GM21529 (cell line): ENCODE results near the gene DEK.

ENCODE experiments used
- ATAC-seq: cut with Tn5 transposase; IDR thresholded peaks from one replicate; pipeline ENCODE4 v1.9.1; 2021; ENCODE audit not compliant: unreplicated experiment

The DEK gene

DNA sequence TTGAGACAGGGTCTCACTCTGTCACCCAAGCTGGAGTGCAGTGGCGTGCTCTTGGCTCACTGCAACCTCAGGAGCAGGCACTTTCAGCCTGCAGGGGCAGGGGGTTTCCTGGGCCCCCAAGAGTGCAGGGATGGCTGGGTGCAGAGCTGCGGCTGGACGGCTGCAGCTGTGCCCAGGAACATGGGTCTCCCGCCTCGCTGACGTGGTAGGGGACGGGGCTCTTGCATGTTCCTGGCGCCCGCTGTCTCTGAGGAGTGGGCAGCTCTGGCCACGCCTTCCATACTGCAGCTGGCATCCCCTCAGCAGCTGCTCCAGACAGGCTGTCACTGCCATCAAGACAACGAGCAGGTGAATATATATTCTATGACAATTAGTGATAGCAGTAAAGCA is 2.2 kb upstream of the DEK start:
- ATAC-seq = no peak

DNA sequence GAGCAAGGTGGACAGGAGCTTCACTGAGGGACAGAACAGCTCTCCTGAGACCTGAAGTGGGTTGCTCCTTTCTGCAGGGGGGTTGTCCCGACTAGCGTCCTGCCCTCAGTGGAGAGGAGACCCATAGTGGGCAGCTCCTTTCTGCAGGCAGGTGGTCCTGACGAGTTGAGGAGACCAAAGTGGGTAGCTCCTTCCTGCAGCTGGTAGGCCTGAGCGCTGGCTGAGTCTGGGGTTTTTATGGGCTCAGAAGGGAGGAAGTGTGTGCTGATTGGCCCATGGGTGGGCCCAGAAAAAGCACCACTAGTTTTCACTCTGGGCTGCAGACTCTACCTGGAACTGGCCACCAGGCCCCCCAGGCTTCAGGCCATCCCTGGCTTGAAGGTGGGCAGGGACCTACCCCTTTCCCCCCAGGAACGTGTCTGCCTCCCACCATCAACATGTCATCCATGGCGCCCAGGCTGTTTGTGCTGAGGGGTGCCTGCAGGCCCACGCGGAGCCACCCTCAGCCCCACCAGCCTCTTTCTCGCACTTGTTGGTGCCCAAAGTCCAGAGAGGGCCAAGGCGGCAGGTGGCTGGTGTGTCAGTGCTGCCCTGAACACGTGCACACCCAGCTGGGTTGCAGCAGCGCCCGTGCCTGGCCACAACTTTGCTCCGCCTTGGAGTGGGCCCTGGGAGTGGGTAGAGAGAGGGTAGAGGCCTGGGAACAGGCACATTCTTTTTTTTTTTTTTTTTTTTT is 1.6 kb upstream of the DEK start:
- ATAC-seq = no peak

DNA sequence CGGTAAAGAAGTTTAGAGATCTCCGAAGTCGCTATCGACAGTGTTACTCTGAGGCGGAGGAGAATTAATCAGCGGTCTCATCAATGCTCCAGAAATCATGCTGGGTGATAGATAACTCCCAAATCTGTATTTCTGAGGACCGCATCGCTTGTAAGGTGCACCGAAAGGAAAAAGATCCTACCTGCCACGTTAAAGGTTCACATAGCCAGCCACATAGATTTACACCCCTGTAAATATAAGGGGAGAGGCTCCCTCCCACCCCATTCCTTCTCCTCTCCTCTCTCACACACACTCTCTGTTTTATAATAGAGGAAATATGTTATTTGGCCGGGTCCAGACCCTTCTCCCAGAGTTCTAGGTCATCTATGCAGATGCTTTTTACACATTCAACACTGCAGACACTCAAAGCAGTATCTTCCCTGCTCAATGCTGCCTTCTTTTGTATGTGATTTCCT is 620 bp upstream of the DEK start:
- ATAC-seq = no peak

DNA sequence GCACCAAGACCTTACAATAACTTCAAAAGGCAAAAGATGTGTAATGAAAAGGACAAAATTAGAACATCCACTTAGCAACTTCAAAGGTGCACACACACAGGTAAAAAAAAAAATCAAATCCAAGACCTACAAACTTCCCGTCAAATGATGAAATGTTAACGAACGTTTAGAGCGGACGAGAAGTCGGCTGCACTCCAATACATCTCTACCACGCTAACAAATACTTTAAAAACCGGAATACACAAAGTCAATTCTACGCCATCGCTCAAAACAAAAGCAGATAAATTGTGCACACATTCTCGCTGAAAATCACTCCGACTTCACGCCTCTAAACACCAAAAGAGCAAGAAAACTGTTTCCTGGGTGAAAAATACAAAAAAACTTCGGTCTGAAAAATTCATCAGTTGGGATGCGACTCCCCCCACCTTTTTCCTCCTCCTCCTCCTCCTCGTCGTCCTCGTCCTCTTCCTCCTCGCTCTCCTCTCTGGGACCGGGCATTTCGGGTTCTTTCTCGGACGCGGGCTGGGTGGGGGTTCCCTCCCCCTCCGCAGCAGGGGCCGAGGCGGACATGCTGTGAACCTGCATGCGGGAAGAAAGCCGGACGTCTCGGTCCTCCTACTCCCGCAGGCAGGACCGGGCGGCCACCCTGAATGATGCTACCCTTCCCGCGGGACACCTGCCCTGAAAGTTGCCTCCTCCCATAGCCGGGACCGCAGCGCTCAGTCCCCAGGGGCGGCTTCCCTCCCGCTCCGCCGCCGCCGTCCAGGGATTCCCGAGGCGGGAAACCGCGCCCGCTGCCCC is 712 bp downstream of the DEK start:
- ATAC-seq = peak; percentile 2

DNA sequence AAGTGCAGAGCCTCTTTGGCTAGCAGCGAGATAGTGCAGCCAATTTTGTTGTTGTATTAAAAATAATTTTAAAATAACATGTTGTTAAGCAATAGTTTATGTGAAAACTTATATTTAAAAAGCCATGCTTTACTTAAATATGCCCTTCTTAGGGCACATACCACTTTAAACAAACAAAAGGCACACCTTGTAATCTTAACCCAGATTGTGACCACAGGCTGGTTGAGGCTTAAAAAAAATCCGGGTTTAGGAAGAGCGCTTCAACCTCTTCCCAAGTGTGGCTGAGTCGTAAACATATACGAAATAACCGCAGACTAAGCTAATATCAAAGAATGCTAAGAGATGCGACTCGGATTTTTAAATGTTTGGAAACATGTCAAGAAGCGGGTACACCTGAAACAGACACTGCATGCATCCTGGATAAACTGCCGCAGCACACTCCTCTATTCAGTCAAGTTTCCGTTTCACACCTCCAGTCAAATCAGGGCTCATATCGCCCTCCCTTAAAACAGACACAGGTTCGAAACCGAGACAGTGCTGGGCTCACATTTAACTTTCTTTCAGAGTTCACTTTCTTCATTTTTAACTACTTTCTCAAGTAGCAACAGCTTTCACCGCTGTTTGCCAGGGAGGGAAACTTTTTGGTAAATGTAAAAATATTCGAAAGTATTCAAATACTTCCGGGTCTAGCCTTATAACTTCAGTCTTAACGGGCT is 1.5 kb downstream of the DEK start:
- peak; percentile 58 for ATAC-seq

DNA sequence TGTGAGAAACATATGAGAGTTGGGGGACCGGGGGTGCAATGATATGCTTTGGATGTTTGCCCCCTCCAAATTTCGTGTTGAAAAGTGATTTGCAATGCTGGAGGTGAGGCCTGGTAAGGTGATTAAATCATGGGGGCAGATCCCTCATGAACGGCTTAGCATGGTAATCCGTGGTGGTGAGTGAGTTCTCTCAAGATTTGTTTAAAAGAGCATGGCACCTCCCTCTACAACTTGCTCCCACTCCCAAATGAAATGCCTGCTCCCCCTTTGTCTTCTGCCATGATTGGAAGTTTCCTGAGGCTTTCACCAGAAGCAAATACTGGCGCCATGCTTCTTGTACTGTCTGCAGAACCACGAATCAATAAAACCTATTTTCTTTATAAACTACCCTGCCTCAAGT is 2.5 kb downstream of the DEK start:
- ATAC-seq = no peak

DNA sequence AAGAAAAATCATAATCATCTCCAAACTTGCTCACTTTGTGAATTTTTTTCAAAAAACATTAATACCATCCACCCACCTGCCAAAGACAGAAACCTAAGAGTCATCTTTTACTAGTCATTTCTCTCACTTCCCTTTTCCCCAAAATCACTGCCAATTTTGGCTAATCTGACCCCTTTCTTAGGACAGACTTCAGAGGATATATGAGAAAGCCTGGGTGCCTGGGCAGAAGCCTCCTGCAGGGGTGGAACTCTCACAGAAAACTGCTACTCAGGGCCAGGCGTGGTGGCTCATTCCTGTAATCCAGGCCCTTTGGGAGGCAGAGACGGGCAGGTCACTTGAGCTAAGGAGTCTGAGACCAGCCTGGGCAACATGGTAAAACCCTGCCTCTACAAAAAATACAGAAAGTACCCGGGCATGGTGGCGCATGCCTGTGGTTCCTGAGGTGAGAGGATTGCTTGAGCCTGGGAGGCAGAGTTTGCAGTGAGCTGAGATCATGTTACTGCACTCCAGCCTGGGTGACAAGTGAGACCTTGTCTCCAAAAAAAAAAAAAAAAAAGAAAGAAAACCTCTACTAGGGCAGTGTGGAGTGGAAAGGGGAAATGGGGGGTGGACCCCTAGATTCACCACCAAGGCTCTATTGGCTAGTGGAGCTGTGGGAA is 3.8 kb downstream of the DEK start:
- ATAC-seq = peak; percentile 46

DNA sequence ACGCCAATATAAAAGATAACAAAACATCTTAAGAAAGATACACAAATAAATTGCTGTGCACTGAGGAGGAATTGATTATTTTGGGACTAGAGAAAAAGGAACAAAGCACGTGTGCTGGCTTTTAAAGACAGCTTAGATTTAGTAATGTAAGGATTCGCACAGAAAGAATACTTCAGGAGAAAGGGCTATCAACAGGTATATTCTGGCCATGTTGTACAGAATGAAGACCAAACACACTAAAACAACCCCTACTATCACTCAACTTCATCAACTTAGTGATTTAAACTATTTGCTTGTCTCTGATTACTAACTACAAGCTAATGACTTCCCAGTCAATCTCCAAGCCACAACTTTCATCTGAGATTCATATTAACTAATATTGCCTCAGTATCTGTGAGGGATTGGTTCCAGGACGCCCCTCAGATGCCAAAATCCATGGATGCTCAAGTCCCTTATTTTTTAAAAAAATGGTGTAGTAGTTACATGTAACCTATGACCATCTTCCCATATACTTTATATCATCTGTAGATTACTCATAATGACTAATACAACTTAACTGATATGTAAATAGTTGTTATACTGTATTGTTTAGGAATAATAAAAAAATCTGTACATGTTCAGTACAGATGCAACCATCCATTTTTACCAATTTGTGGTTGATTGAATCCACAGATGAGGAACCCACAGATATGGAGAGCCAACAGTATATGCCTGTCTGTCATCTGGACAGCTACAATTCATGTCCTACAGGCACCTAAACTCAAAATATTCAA is 4.5 kb downstream of the DEK start:
- ATAC-seq = no peak

- no peak for ATAC-seq
Measured at GRCh38 chr6:18254793-18255192, 9.5 kb downstream of the DEK start.

- no peak for ATAC-seq
Measured at GRCh38 chr6:18253635-18254034, 10.7 kb downstream of the DEK start.

- no peak for ATAC-seq
Measured at GRCh38 chr6:18249271-18249670, 15.1 kb downstream of the DEK start.

- no peak for ATAC-seq
Measured at GRCh38 chr6:18248698-18249097, 15.6 kb downstream of the DEK start.

- no peak for ATAC-seq
Measured at GRCh38 chr6:18247002-18247401, 17.3 kb downstream of the DEK start.

DNA sequence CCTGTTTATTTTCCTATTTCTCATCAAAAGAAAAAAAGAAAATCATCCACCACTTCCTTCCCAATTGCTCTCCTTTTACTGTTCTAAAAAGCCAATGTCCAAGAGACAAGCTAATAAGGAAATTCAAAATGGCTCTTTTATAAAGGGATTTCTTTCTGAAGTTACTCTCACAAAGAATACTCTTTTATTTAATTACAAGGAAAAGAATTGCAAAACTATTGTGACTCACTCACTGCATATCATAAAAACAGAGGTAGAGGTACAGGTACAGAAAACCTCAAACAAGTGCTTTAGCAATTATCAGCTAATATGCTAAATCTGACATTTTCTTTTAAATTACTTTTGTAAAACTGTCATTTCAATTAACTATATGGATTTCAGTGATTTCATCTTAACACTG is 18.1 kb downstream of the DEK start:
- ATAC-seq = no peak

- ATAC-seq = no peak
Measured at GRCh38 chr6:18245642-18246041, 18.7 kb downstream of the DEK start.

DNA sequence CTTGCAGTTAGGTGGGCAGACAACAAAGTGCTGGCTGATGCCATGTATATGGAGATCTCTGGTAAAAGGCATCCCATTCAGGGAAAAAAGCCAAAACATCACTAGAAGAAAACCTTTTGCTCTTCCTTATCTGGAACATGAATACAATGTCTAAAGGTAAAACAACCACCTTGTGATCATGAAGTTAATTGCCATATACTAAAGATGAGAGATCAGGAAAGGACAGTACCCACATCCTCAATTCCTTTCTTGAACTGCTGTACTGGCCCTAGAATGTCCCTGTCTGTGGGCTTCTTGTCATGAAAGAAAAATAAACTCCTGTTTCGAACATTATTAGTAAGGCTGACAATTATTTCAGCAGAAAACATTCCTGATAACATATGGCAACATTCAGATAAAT is 19.3 kb downstream of the DEK start:
- no peak for ATAC-seq

- no peak for ATAC-seq
Measured at GRCh38 chr6:18244251-18244650, 20.1 kb downstream of the DEK start.

GRCh38 chr6:18243302-18243893 is 20.9 kb downstream of the DEK start:
- no peak for ATAC-seq

DNA sequence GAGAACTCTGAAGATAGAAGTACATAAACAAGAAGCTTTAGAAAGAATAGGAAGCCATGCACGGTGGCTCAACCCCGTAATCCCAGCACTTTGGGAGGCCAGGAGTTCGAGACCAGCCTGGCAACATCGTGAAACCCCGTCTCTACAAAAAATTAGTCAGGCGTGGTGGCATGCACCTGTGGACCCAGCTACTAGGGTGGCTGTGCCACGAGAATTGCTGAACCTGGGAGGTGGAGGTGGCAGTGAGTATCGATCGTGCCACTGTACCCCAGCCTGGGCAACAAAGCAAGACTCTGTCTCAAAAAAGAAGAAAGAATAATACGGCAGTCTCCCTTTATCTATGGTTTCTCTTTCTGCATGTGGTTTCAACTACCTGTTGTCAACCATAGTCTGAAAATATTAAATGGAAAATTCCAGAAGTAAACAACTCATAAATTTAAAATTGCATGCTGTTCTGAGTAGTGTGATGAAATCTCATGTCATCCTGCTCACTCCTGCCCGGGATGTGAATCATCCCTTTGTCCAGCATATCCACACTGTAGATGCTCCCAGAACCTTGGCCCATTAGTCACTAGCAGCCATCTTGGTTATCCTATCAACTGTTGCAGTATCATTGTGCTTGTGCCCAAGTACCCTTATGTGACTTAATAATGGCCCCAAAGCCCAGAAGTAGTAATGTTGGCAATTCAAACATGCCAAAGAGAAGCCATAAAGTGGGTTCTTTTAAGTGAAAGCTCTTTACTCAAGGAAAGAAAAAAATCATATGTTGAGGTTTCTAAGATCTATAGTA is 22.1 kb downstream of the DEK start:
- ATAC-seq = no peak
